Mucosa of stomach (tissue), 1 donor: ENCODE results near the gene TEX101.
A peak's percentile ranks its signal among the peaks of the same experiment; 100 is the strongest.

Experiments used
- H3K27me3 ChIP-seq: one replicate; pipeline ENCODE4 v1.7.0; 2013; ENCODE audit warnings: mild to moderate bottlenecking, low read length; ENCODE audit not compliant: control insufficient read depth, insufficient read depth
- H3K36me3 ChIP-seq: one replicate; pipeline ENCODE4 v1.7.0; 2013; ENCODE audit warnings: low read length; ENCODE audit not compliant: control insufficient read depth, insufficient read depth
- H3K4me1 ChIP-seq: one replicate; pipeline ENCODE4 v1.7.0; 2013; ENCODE audit warnings: mild to moderate bottlenecking, low read length; ENCODE audit not compliant: control insufficient read depth, insufficient read depth
- H3K4me3 ChIP-seq: one replicate; pipeline ENCODE4 v1.7.0; 2013; ENCODE audit warnings: low read length
- H3K9ac ChIP-seq: one replicate; pipeline ENCODE4 v1.7.0; 2013; ENCODE audit warnings: mild to moderate bottlenecking, low read length, moderate library complexity
- H3K9me3 ChIP-seq: one replicate; pipeline ENCODE4 v1.7.0; 2013; ENCODE audit warnings: mild to moderate bottlenecking, low read length, moderate library complexity; ENCODE audit not compliant: control insufficient read depth
- donor health status: Pancreatic carcinoma.

TEX101 gene

DNA sequence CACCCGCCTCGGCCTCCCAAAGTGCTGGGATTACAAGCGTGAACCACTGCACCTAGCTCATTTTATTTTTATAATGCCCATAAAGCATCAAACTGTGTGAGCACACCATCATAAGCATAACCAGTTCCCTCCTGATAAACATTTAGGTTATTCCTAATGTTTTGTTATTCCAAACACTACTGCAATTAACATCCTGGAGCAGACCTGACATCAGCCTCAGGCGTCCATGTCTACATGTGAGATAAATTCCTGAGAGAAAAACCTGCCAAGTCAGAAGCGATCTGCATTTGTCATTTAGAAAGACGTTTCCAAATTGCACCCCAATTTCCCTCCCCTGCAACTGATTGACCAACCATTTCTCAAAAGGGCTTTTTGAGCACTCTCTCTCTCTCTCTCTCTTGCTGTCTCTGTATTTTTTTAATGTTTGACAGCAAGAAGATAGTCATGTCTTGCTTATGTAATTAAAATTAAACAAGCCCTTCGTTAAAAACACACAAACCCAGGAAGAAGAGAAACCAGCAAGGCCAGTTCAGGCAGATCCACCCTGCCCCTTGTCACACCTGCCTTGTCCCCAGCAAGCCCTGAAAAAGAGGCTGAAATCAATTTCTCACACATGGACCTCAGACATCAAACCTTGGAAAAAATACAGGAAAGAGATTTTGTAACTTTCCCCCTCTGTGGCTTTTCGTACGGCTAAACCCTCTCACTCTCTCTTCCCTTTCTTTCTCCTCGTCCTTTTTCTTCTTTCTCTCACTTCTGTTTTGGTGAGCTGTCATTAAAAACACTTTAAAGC lies 40.8 kb downstream of the TEX101 start:
- Histone ChIP-seq H3K27me3 (no peaks in the 10 kb centered on the region), H3K9me3 (no peaks in the 10 kb centered on the region), H3K9ac (no peak overlapping the region), H3K36me3 (no peaks in the 10 kb centered on the region), H3K4me1 (no peaks in the 10 kb centered on the region), H3K4me3 (no peak overlapping the region)

DNA sequence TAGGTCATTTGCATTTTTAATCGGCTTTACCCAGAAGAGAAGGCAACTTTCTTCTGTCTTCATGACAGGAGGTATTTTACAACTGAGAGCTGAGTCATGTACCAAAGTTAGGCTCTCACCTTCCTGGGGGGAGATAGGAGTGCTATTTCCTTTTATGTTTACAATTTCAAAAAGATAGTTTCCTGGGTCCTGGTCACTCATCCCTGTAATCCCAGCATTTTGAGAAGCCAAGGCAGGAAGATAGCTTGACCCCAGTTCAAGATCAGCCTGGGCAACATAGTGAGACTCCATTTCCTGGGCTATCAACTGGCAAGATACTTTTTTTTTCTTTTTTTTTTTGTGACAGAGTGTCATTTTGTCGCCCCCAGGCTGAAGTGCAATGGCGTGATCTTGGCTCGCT lies 43.1 kb downstream of the TEX101 start:
- no peak overlapping the region for H3K9ac ChIP-seq
- no peaks in the 10 kb centered on the region for H3K9me3 ChIP-seq
- H3K36me3 ChIP-seq = no peaks in the 10 kb centered on the region
- H3K4me3 ChIP-seq = no peak overlapping the region
- no peaks in the 10 kb centered on the region for H3K4me1 ChIP-seq
- H3K27me3 ChIP-seq = no peaks in the 10 kb centered on the region

GRCh38 chr19:43460362-43461016 lies 45.8 kb downstream of the TEX101 start:
- Histone ChIP-seq H3K9ac (no peak overlapping the region), H3K9me3 (no peaks in the 10 kb centered on the region), H3K4me3 (no peak overlapping the region), H3K27me3 (peaks cover 5% of the 10 kb centered on the region), H3K36me3 (no peaks in the 10 kb centered on the region), H3K4me1 (peaks cover 10% of the 10 kb centered on the region)

- Histone ChIP-seq H3K36me3 (no peaks in the 10 kb centered on the region), H3K9me3 (no peaks in the 10 kb centered on the region), H3K27me3 (peaks cover 6% of the 10 kb centered on the region), H3K4me3 (no peak overlapping the region), H3K4me1 (peaks cover 11% of the 10 kb centered on the region), H3K9ac (no peak overlapping the region)
Measured at GRCh38 chr19:43461303-43461702, 46.6 kb downstream of the TEX101 start.

GRCh38 chr19:43462383-43462782 lies 47.7 kb downstream of the TEX101 start:
- H3K4me3 ChIP-seq = no peak overlapping the region

DNA sequence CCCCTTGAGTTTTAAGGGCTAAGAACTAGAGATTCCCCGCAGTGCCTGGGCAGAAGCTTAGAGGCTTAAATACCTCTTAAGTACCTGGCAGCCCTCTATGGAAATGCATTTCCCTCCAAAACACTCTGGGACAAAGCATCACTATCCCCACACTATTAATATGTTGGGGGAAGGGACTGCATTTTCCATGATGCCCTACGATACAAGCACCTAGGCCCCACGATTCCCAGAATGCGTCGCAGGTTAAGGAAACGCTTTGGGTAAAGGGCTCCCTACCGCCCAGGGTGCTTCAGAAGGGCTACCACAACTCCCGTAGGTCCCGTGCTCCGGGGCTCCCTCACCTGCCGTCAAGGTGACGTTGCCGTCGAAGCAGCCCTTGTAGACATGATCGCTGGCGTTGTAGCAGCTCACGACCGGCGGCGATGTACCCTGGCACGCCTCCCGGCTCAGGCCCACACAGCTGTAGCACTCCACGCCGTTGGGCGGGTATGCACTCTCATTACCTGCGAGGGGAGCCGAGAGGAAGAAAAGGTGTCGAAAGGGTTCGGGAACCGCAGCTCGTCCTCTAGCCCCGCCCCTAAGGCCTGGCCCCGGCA lies 48.2 kb downstream of the TEX101 start:
- Histone ChIP-seq H3K36me3 (no peaks in the 10 kb centered on the region), H3K4me1 (peaks cover 11% of the 10 kb centered on the region), H3K4me3 (no peak overlapping the region), H3K9ac (no peak overlapping the region), H3K27me3 (peaks cover 6% of the 10 kb centered on the region), H3K9me3 (no peaks in the 10 kb centered on the region)

More at GRCh38 chr19:43462383-43462782, 47.7 kb downstream of the TEX101 start:
- Histone ChIP-seq H3K4me1 (peaks cover 11% of the 10 kb centered on the region), H3K36me3 (no peaks in the 10 kb centered on the region), H3K9me3 (no peaks in the 10 kb centered on the region), H3K27me3 (peaks cover 6% of the 10 kb centered on the region), H3K9ac (no peak overlapping the region)

DNA sequence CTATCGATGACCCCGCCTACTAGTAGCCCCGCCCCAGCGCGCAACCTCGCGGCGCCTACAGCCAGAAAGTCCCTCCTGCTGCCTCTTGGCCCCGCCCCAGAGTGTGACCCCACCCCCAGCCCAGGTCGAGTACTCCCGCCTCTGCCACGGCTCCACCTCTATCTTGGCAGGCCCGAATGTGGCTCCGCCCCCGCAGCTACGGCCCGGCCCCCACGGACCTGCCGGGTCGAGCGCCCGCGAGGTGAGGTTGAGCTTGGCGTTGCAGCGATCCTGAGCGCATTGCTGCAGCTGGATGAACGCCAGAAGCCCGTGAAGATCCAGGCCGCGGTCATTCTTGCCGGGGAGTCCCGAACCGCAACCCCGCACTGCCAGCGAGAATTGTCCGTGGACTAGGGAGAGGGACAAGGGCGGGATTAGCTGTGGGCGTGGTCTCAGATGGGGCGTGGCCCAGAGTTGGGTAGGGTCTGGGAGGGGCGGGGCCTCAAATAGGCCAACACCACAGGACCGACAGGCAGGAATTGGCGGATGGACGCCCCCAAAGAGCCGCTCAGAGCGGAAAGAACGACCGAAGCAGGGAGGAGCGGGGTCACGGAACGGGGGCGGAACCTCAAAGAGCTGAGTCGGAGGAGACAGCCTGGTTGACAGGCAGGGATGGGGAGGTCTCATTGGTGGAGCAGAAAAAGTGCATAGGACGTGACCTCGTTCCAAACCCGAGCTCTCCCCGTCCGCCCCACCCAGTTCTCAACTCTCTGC lies 48.9 kb downstream of the TEX101 start:
- Histone ChIP-seq H3K4me3 (peak overlapping the region; percentile 76), H3K9me3 (no peaks in the 10 kb centered on the region), H3K9ac (peak overlapping the region; percentile 47), H3K4me1 (peaks cover 11% of the 10 kb centered on the region), H3K36me3 (no peaks in the 10 kb centered on the region), H3K27me3 (peaks cover 6% of the 10 kb centered on the region)

DNA sequence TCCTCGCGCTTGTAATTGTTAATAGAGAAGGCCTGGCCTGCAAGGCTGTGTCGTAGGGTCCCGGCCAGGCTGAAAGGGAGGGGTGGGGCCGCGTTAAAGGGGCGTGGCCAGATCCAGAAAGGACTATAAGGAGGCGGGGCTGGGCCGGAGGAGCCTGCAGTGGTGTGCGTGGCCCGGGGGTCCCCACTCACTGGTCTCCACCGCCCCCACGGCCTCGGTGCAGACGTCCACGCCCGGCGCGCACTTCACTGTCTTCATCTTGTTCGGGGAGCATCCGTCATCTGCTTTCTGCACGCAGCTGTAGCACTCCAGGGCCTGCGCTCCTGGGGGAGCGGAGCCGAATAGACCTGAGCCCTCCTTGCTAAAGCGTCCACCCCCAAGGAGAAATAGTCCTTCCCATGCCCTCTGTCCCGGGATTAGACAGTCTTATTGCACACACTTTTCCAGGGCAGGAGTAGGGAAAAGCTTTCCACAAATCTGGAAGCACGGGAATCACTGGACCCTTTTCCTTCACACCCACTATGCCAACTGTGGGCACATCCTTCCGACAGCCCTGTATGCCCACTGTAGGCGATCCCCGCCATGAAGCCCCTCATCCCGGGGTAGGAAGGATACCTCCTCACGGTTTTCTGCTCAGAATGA lies 49.6 kb downstream of the TEX101 start:
- Histone ChIP-seq H3K4me1 (peaks cover 11% of the 10 kb centered on the region), H3K27me3 (peaks cover 6% of the 10 kb centered on the region), H3K4me3 (peak overlapping the region; percentile 76), H3K9me3 (no peaks in the 10 kb centered on the region), H3K9ac (peak overlapping the region; percentile 47), H3K36me3 (no peaks in the 10 kb centered on the region)

DNA sequence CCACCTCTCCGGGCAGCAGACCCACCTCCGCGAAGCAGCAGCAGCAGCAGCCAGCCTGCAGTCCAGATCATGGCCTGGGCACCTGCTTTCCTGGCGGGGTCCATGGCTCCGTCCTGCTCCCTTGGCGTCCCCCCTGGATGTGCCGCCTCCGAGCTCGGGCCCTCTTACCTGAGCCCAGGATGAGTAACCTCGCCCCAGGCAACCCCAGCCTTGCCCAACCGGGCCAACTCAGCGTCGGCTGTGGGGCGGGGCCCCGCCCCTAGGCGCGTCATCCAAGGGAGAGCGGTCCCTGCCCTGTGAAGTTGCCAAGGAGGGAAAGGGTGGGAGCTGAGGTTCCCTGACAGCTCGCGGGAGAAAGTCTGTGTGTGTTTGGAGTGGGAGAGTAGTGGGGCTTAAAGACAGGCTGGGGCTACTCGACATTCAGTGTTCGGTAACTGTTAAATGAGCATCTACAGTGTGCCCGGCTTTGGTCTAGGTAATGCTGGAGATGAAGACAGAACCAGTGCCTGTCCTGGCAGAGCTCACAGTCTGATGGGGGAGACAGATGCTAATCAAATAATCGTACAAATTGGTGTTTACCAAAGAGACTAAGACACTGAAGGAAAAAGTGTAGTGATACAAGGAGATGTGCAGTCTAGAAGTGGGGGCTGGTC lies 50.9 kb downstream of the TEX101 start, which contains the start of gene LYPD3:
Gene LYPD3, minus strand, starts transcription at position 141 of the 653 bp plus-strand sequence. Its CDS starts 37 bp downstream, at position 104.
- Histone ChIP-seq H3K36me3 (no peaks in the 10 kb centered on the region), H3K27me3 (peaks cover 6% of the 10 kb centered on the region), H3K9me3 (no peaks in the 10 kb centered on the region), H3K4me3 (no peak within 1 kb of the TSS), H3K9ac (no peak within 1 kb of the TSS), H3K4me1 (peaks cover 11% of the 10 kb centered on the region)

- Histone ChIP-seq H3K4me1 (peaks cover 11% of the 10 kb centered on the region), H3K36me3 (no peaks in the 10 kb centered on the region), H3K27me3 (peaks cover 6% of the 10 kb centered on the region), H3K4me3 (no peak overlapping the region), H3K9ac (no peak overlapping the region), H3K9me3 (no peaks in the 10 kb centered on the region)
Measured at GRCh38 chr19:43466793-43467192, 52.1 kb downstream of the TEX101 start.

GRCh38 chr19:43467276-43467675 lies 52.6 kb downstream of the TEX101 start:
- Histone ChIP-seq H3K9me3 (no peaks in the 10 kb centered on the region), H3K27me3 (peaks cover 6% of the 10 kb centered on the region), H3K36me3 (no peaks in the 10 kb centered on the region), H3K9ac (no peak overlapping the region), H3K4me3 (no peak overlapping the region), H3K4me1 (peaks cover 11% of the 10 kb centered on the region)
